Suprapubic skin (tissue), 4 donors: ENCODE measurements around the gene GPSM1.

Experiments
- EP300 ChIP-seq: sonication (generic); formaldehyde crosslinking; IDR thresholded peaks from one replicate; pipeline ENCODE4 v1.6.1; 2017; ENCODE audit warnings: antibody characterized with exemption
- POLR2A ChIP-seq, 2 donors: fragments of 450-650 bp; IDR thresholded peaks; one replicate each; pipeline ENCODE4 v1.6.1; 2017; ENCODE audit warnings: antibody characterized with exemption in 2 of 2, mild to moderate bottlenecking in 2 of 2, moderate library complexity in 2 of 2
- POLR2AphosphoS5 ChIP-seq, 3 donors: sonication (generic); formaldehyde crosslinking; IDR thresholded peaks; one replicate each; pipeline ENCODE4 v1.6.1; 2017; ENCODE audit warnings: antibody characterized with exemption in 3 of 3
- TF ChIP-seq, protein P1 (sequence below), 2 donors: fragments of 200-600 bp in 1 of 2; fragments of 450-650 bp in 1 of 2; sonication (generic) in 1 of 2; IDR thresholded peaks; one replicate each; pipeline ENCODE4 v1.5.1; 2016 to 2019; ENCODE audit warnings: antibody characterized with exemption in 2 of 2, mild to moderate bottlenecking in 1 of 2, moderate library complexity in 1 of 2

DNA sequence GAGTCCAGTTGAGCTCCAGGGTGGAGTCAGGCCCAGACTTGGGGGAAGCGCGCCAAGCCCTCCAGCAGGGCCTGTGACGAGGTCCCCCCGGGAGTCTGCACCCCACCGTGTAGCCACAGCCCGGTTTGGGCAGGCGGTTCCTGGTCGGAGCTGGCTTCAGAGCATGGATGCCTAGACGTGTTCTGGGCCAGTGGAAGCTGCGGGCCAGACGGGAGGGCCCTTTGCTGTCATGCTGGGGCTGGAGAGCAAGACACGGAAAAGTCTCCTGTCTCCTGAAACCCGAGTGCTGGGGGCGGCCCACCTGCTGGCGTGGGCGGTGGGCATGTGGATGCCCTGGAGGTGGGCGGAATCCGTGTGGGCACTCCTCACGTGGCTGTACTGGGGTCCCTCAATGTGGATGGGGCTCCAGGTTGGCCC lies 1.9 kb downstream of the GPSM1 start:
- TF ChIP-seq POLR2AphosphoS5 (IDR thresholded peaks at IDR 0.05) (no peak), EP300 (no peak), POLR2A (IDR thresholded peaks at IDR 0.05) (no peak)
- TF ChIP-seq, protein P1, sequence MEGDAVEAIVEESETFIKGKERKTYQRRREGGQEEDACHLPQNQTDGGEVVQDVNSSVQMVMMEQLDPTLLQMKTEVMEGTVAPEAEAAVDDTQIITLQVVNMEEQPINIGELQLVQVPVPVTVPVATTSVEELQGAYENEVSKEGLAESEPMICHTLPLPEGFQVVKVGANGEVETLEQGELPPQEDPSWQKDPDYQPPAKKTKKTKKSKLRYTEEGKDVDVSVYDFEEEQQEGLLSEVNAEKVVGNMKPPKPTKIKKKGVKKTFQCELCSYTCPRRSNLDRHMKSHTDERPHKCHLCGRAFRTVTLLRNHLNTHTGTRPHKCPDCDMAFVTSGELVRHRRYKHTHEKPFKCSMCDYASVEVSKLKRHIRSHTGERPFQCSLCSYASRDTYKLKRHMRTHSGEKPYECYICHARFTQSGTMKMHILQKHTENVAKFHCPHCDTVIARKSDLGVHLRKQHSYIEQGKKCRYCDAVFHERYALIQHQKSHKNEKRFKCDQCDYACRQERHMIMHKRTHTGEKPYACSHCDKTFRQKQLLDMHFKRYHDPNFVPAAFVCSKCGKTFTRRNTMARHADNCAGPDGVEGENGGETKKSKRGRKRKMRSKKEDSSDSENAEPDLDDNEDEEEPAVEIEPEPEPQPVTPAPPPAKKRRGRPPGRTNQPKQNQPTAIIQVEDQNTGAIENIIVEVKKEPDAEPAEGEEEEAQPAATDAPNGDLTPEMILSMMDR (IDR thresholded peaks at IDR 0.05): no peak
